Measurements from ENCODE around the gene ILRUN. TPM values are rescaled to one million over a fixed set of nuclear protein-coding genes. Genes with fewer than 3 reads are reported as not detected.

ILRUN gene
- total and polyA plus RNA-seq, 2 of the 8 experiments (the other 6 are each of a cell fraction or from before 2014, with no cell fraction given): 39.2 to 81.2 TPM

DNA sequence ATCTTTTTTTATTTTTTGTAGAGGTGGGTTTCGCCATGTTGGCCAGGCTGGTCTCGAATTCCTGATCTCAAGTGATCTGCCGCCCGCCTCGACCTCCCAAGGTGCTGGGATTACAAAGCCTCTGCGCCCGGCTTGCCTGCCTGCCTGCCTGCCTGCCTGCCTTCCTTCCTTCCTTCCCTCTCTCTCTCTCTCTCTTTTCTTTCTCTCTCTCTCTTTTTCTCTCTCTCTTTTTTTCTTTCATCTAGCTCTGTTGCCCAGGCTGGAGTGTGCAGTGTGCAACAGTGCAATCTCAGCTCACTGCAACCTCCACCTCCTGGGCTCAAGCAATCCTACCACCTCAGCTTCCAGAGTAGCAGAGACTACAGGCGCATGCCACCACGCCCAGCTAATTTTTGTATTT lies 4.6 kb upstream of the ILRUN start:
- CTCF ChIA-PET (ENCODE audit: partially characterized antibody): interaction anchor here (0.6 to 1.5 kb wide), 2 partner anchors 20 to 154 kb away, joined by 3 read pairs; no protein-coding TSS in a partner anchor
- TF ChIP-seq NANOG (IDR thresholded peaks at IDR 0.05; ENCODE audit: insufficient read depth, low read depth, low read length, poor library complexity, severe bottlenecking): no peak
- TF ChIP-seq MAFK (IDR thresholded peaks at IDR 0.05; ENCODE audit: low read depth, low read length): no peak
- TF ChIP-seq SP2 (IDR thresholded peaks at IDR 0.05; ENCODE audit: low read length): no peak
- no peak for TF ChIP-seq RAD21 (IDR thresholded peaks at IDR 0.05 in 1 of 2, conservative IDR thresholded peaks at IDR 0.05 in 1 of 2; ENCODE audit: low read depth in 2 of 2, low read length in 2 of 2)
- no peak for TF ChIP-seq SIN3A (conservative IDR thresholded peaks at IDR 0.05 in 1 of 2, IDR thresholded peaks at IDR 0.05 in 1 of 2; ENCODE audit: low read depth in 1 of 2, low read length in 2 of 2)
- TF ChIP-seq HDAC6 (IDR thresholded peaks at IDR 0.05; ENCODE audit: low read depth, low read length): no peak
- no peak for TF ChIP-seq ATF2 (IDR thresholded peaks at IDR 0.05; ENCODE audit: low read length)

More for the DNA sequence above, 4.6 kb upstream of the ILRUN start:
- Histone ChIP-seq H4K20me1 (replicated peaks in 1 of 2; ENCODE audit: control insufficient read depth in 1 of 2, insufficient read depth in 2 of 2, low read length in 2 of 2) (no peaks in the 10 kb centered on the region), H3K9ac (replicated peaks in 1 of 4; ENCODE audit: extremely low read depth in 1 of 4, low read depth in 3 of 4, low read length in 3 of 4) (no peak overlapping the region), H3K4me2 (ENCODE audit: insufficient read depth in 1 of 2, low read depth in 2 of 2, low read length in 2 of 2) (no peak overlapping the region), H4K8ac (ENCODE audit: extremely low read depth, insufficient read depth, low read length) (no peak overlapping the region), H3K79me1 (ENCODE audit: low read depth, low read length) (no peaks in the 10 kb centered on the region), H2BK20ac (ENCODE audit: low read length) (no peak overlapping the region), H4K91ac (replicated peaks; ENCODE audit: insufficient read length, low read length) (no peak overlapping the region), H3K79me2 (ENCODE audit: control insufficient read depth in 1 of 2, insufficient read depth in 2 of 2, low read length in 2 of 2) (peaks cover 0 to 3% of the 10 kb centered on the region in 2 experiments; a peak in 2 of 4 replicates), H2BK120ac (replicated peaks; ENCODE audit: low read depth, low read length) (no peak overlapping the region), H4K5ac (ENCODE audit: insufficient read length, low read depth, low read length) (no peak overlapping the region), H3K36me3 (ENCODE audit: control insufficient read depth in 2 of 4, insufficient read depth in 4 of 4, low read length in 3 of 4) (no peaks in the 10 kb centered on the region), H3K9me3 (ENCODE audit: insufficient read depth in 2 of 2, low read depth in 1 of 2, low read length in 1 of 2) (no peaks in the 10 kb centered on the region), H2BK5ac (ENCODE audit: low read depth, low read length) (no peak overlapping the region), H3K4me1 (replicated peaks in 1 of 4; ENCODE audit: control insufficient read depth in 3 of 4, insufficient read depth in 4 of 4, low read length in 3 of 4) (peaks cover 0 to 3% (median under 1%) of the 10 kb centered on the region in 4 experiments; a peak in 2 of 7 replicates), H3K27me3 (replicated peaks in 1 of 4; ENCODE audit: control insufficient read depth in 3 of 4, extremely low read depth in 1 of 4, insufficient read depth in 3 of 4, low read length in 3 of 4) (no peaks in the 10 kb centered on the region), H3K4me3 (ENCODE audit: extremely low read depth in 1 of 4, insufficient read depth in 2 of 4, low read depth in 3 of 4, low read length in 4 of 4) (no peak overlapping the region), H2BK15ac (ENCODE audit: low read length) (no peak overlapping the region), H3K14ac (ENCODE audit: insufficient read length) (no peak overlapping the region), H3K23ac (ENCODE audit: insufficient read length) (no peak overlapping the region), H3K23me2 (ENCODE audit: low read depth, low read length) (no peaks in the 10 kb centered on the region; the same call in 1 of the 2 replicates), H2AFZ (ENCODE audit: low read length) (no peak overlapping the region; the same call in 1 of the 2 replicates), H2AK5ac (ENCODE audit: low read depth, low read length) (no peak overlapping the region), H3K18ac (ENCODE audit: extremely low read depth, low read length) (no peak overlapping the region), H3K27ac (ENCODE audit: low read depth, low read length) (no peak overlapping the region), H2BK12ac (ENCODE audit: low read depth, low read length) (no peak overlapping the region), H3K4ac (replicated peaks; ENCODE audit: insufficient read length, low read depth, low read length) (no peak overlapping the region), H3K56ac (replicated peaks; ENCODE audit: insufficient read length, low read depth, low read length) (no peak overlapping the region)
- FAIRE-seq (no peak), DNase-seq (ENCODE audit: low read depth in 1 of 2, low spot score in 2 of 2) (no peak)
- 83% methylated on average over 9 of the region's 9 CpGs; no CpG with 5 or more reads in 1 of the 2 experiments for WGBS, 2 experiments (ENCODE audit: extremely low coverage in 1 of 2, insufficient coverage in 1 of 2, insufficient read length in 1 of 2, insufficient replicate concordance in 2 of 2, low coverage in 1 of 2, low lambda C conversion rate in 2 of 2, missing lambda C conversion rate in 1 of 2)
- POLR2A ChIA-PET (ENCODE audit: partially characterized antibody): interaction anchor here (1.1 kb wide), 1 partner anchor 13 kb away, joined by 3 read pairs; no protein-coding TSS in a partner anchor
